ENCODE data around the gene MTMR1. TPM values are rescaled to one million over a fixed set of nuclear protein-coding genes. Genes with fewer than 3 reads are reported as not detected.
A peak's percentile ranks its signal among the peaks of the same experiment; 100 is the strongest.

Gene MTMR1
- total RNA-seq, 6 experiments from 2014 or later = 9.0 to 20.6 (median 20.2) TPM

GRCh38 chrX:150676221-150676620 lies 17.0 kb upstream of the MTMR1 start:
- DNase-seq = no peak
- Mint-ChIP-seq H3K4me1 (ENCODE audit: low read depth) (no peaks in the 10 kb centered on the region), H3K4me3 (no peak overlapping the region), H3K27ac (no peak overlapping the region), H3K27me3 (ENCODE audit: insufficient read depth) (no peaks in the 10 kb centered on the region), H3K9me3 (no peaks in the 10 kb centered on the region), H3K36me3 (ENCODE audit: low read depth) (no peaks in the 10 kb centered on the region)
- TF ChIP-seq CTCF (IDR thresholded peaks at IDR 0.05) = no peak

DNA sequence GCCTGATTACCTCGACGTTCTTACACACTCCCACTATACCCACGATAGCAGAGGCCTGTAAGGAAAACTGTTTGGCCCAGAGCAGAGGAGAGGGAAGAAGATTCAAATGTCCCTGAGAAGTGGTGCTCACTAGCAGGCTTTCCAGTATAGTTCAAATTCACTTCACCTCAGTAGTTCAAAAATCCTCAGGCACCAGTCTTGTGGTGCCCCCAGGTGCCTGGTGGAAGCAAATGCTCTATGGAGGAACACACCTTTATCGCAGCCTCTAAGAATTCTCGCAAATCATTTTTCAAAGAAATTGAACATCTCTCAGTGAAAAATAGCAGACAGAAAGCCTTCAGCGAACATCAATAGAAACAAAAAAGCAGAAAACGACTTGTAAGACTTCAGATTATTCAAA lies 12.2 kb upstream of the MTMR1 start:
- peaks cover 10% of the 10 kb centered on the region; the same call in 1 of the 2 replicates for H3K4me1 Mint-ChIP-seq (ENCODE audit: low read depth)
- no peaks in the 10 kb centered on the region; the same call in 1 of the 2 replicates for H3K27me3 Mint-ChIP-seq (ENCODE audit: insufficient read depth)
- H3K27ac Mint-ChIP-seq = no peak overlapping the region
- H3K4me3 Mint-ChIP-seq = no peak overlapping the region
- peak; percentile 42 for TF ChIP-seq CTCF (IDR thresholded peaks at IDR 0.05)
- no peaks in the 10 kb centered on the region for H3K36me3 Mint-ChIP-seq (ENCODE audit: low read depth)
- no peak for DNase-seq
- no peaks in the 10 kb centered on the region for H3K9me3 Mint-ChIP-seq

- peaks cover 11% of the 10 kb centered on the region for H3K4me1 Mint-ChIP-seq (ENCODE audit: low read depth)
- no peak overlapping the region for H3K27ac Mint-ChIP-seq
- no peak overlapping the region for H3K4me3 Mint-ChIP-seq
- no peak for TF ChIP-seq CTCF (IDR thresholded peaks at IDR 0.05)
- DNase-seq = no peak
- no peaks in the 10 kb centered on the region for H3K9me3 Mint-ChIP-seq
- no peaks in the 10 kb centered on the region; the same call in 1 of the 2 replicates for H3K27me3 Mint-ChIP-seq (ENCODE audit: insufficient read depth)
- no peaks in the 10 kb centered on the region; the same call in 1 of the 2 replicates for H3K36me3 Mint-ChIP-seq (ENCODE audit: low read depth)
Observed at GRCh38 chrX:150683112-150683511, 10.1 kb upstream of the MTMR1 start.

- TF ChIP-seq CTCF (IDR thresholded peaks at IDR 0.05) = peak; percentile 79
- H3K27me3 Mint-ChIP-seq (ENCODE audit: insufficient read depth) = no peaks in the 10 kb centered on the region; the same call in 1 of the 2 replicates
- H3K27ac Mint-ChIP-seq = no peak overlapping the region
- peak; percentile 40 for DNase-seq
- H3K4me3 Mint-ChIP-seq = no peak overlapping the region
- H3K36me3 Mint-ChIP-seq (ENCODE audit: low read depth) = peaks cover 5% of the 10 kb centered on the region
- H3K9me3 Mint-ChIP-seq = no peaks in the 10 kb centered on the region
- peaks cover 16% of the 10 kb centered on the region for H3K4me1 Mint-ChIP-seq (ENCODE audit: low read depth)
Observed at GRCh38 chrX:150683536-150684146, 9.6 kb upstream of the MTMR1 start.

DNA sequence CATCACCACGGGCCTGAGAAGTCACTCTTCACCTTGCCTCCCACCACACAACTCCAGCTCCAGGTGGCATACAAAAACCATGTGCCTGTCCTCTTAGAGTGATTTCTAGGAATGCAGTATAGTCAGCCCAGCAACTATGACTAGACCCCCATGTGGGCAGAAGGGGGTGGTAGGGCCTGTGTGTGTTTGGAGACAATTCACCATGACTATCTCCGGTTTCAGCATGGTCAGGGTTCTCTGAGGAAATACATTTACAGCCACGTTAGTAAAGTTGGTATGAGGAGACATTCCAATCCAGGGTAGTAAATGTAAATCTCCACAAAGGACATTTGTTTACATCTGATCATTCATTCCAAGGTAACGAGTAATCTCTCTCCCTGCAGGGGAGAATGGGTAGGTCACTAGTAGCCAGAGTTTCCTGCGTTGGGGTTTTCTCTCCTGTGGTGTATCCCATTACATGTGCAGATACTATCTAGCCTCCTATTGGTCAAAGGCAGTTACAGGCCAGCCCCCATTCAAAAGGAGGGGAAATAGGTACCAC lies 4.2 kb upstream of the MTMR1 start:
- peak; percentile 92 for DNase-seq
- H3K27ac Mint-ChIP-seq = peak overlapping the region; percentile 95
- peaks cover under 1% of the 10 kb centered on the region; the same call in 1 of the 2 replicates for H3K27me3 Mint-ChIP-seq (ENCODE audit: insufficient read depth)
- peaks cover 28% of the 10 kb centered on the region for H3K9me3 Mint-ChIP-seq
- H3K4me1 Mint-ChIP-seq (ENCODE audit: low read depth) = peaks cover 22% of the 10 kb centered on the region
- H3K36me3 Mint-ChIP-seq (ENCODE audit: low read depth) = peaks cover 14% of the 10 kb centered on the region
- H3K4me3 Mint-ChIP-seq = peak overlapping the region; percentile 64; the same call in 1 of the 2 replicates
- TF ChIP-seq CTCF (IDR thresholded peaks at IDR 0.05) = no peak

Data from HFFc6 (cell line).